CD8-positive, alpha-beta memory T cell (primary cell): ENCODE results near the gene MRPL41. TPM values are rescaled to one million over a fixed set of nuclear protein-coding genes. Genes with fewer than 3 reads are reported as not detected.
"Not testable (repeated sequence)": the region's sequence is repeated elsewhere in the genome, so short reads cannot be mapped to it uniquely, and the experiment has no call there.

Experiments used
- CTCF ChIA-PET: fragments of 350-600 bp; sonication (Branson Sonifier 250); formaldehyde crosslinking; loops from one replicate; lab custom pipeline; 2021; ENCODE audit warnings: antibody characterized with exemption; lab: Charles Lee
- POLR2A ChIA-PET: fragments of 350-600 bp; sonication (Branson Sonifier 250); formaldehyde crosslinking; loops from one replicate; lab custom pipeline; 2021; ENCODE audit warnings: antibody characterized with exemption; lab: Charles Lee
- DNase-seq, 5 donors: peaks; one replicate each; pipeline versions ENCODE4 v3.0.0 to v3.0.0-alpha.2; 2020 to 2022; ENCODE audit warnings: mixed read lengths in 1 of 5
- H3K27ac ChIP-seq: one replicate; pipeline ENCODE4 v1.7.0; 2013; ENCODE audit warnings: low read depth, mild to moderate bottlenecking, low read length, moderate library complexity
- H3K27me3 ChIP-seq: 2 replicates; pipeline ENCODE4 v1.7.0; 2013; ENCODE audit warnings: low read length, mild to moderate bottlenecking; ENCODE audit not compliant: insufficient read depth, poor library complexity, severe bottlenecking
- H3K36me3 ChIP-seq: 2 replicates; pipeline ENCODE4 v1.7.0; 2013; ENCODE audit warnings: mild to moderate bottlenecking, low read length, moderate library complexity; ENCODE audit not compliant: insufficient read depth
- H3K4me1 ChIP-seq: 2 replicates; pipeline ENCODE4 v1.7.0; 2013; ENCODE audit warnings: mild to moderate bottlenecking, low read length, moderate library complexity; ENCODE audit not compliant: insufficient read depth
- H3K4me3 ChIP-seq: 2 replicates; pipeline ENCODE4 v1.7.0; 2013; ENCODE audit warnings: mild to moderate bottlenecking, low read length
- H3K9me3 ChIP-seq: 2 replicates; pipeline ENCODE4 v1.7.0; 2013; ENCODE audit warnings: mild to moderate bottlenecking, low read length
- H3K27ac Mint-ChIP-seq, 8 donors: one replicate each; pipeline ENCODE4 v1.8.0; 2020 to 2021; ENCODE audit warnings: mixed read lengths in 8 of 8, mild to moderate bottlenecking in 6 of 8, inconsistent platforms in 3 of 8, moderate library complexity in 3 of 8
- H3K27me3 Mint-ChIP-seq, 2 donors: one replicate each; pipeline ENCODE4 v1.8.0; 2020 to 2021; ENCODE audit warnings: mixed read lengths in 2 of 2, mild to moderate bottlenecking in 1 of 2, moderate library complexity in 1 of 2
- H3K36me3 Mint-ChIP-seq, 3 donors: one replicate each; pipeline ENCODE4 v1.8.0; 2020 to 2021; ENCODE audit warnings: mixed read lengths in 3 of 3, inconsistent platforms in 1 of 3, mild to moderate bottlenecking in 1 of 3
- H3K4me1 Mint-ChIP-seq, 3 donors: one replicate each; pipeline ENCODE4 v1.8.0; 2020 to 2021; ENCODE audit warnings: mixed read lengths in 3 of 3, inconsistent platforms in 1 of 3, mild to moderate bottlenecking in 1 of 3
- H3K4me3 Mint-ChIP-seq, 7 donors: one replicate each; pipeline ENCODE4 v1.8.0; 2020 to 2021; ENCODE audit warnings: mixed read lengths in 7 of 7, mild to moderate bottlenecking in 6 of 7, moderate library complexity in 4 of 7, inconsistent platforms in 2 of 7
- H3K9me3 Mint-ChIP-seq, 5 donors: one replicate each; pipeline ENCODE4 v1.8.0; 2020 to 2022; ENCODE audit warnings: mixed read lengths in 5 of 5, mild to moderate bottlenecking in 3 of 5, moderate library complexity in 2 of 5, inconsistent platforms in 1 of 5
- polyA plus RNA-seq: library from polyadenylated mRNA; unstranded; fragments of 300-500 nt; fragmentation: Illumina TruSeq; gene quantifications from one replicate; pipeline ENCODE4 v1.2.3, GENCODE V29; 2021
- total RNA-seq, 2 experiments: library from RNA; stranded (reverse); gene quantifications; one replicate each; pipeline ENCODE4 v1.2.3, GENCODE V29; 2021

MRPL41 gene
- total and polyA plus RNA-seq, 3 experiments from 2014 or later: 44.9 to 68.2 (median 65.9) TPM

DNA sequence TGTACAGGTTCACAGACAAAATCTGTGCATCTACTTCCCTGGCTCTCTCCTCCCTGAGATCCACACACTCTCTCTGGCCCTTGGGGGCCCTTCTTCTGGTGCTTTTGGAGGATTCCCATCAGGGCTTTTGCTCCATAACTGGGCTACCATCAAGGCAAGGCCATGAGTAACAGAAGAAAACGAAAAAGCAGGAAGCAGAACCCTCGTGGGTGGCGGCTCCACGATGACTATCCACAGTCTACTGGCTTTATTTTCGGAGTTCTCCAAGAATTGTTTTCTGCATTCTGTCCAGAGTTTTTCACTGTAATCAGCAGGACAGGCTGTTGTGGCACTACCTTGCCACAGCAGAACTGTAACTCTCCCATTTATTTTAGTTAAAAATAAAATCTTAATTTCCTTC, 21.3 kb upstream of the MRPL41 start:
- no peak overlapping the region for H3K4me3 Mint-ChIP-seq
- CTCF ChIA-PET: interaction anchor here (1.1 kb wide), 1 partner anchor 108 kb away, joined by 4 read pairs; the partner anchor contains the start of gene EXD3
- peaks cover 0 to 2% (median 0%) of the 10 kb centered on the region in 3 donors for H3K36me3 Mint-ChIP-seq
- Histone ChIP-seq H3K36me3 (no peaks in the 10 kb centered on the region), H3K9me3 (no peaks in the 10 kb centered on the region), H3K4me3 (no peak overlapping the region), H3K27ac (no peak overlapping the region), H3K27me3 (no peaks in the 10 kb centered on the region), H3K4me1 (peaks cover 7% of the 10 kb centered on the region)
- no peaks in the 10 kb centered on the region for H3K27me3 Mint-ChIP-seq
- DNase-seq: no peak
- POLR2A ChIA-PET: no interaction called here
- H3K9me3 Mint-ChIP-seq: no peaks in the 10 kb centered on the region
- H3K27ac Mint-ChIP-seq: no peak overlapping the region
- H3K4me1 Mint-ChIP-seq: peaks cover 9 to 16% (median 9%) of the 10 kb centered on the region in 3 donors

GRCh38 chr9:137531099-137531765, 20.4 kb upstream of the MRPL41 start:
- Mint-ChIP-seq H3K36me3 (peaks cover 0 to 2% (median 0%) of the 10 kb centered on the region in 3 donors), H3K9me3 (peaks cover 0 to 2% (median 0%) of the 10 kb centered on the region in 5 donors), H3K27ac (no peak overlapping the region), H3K4me3 (no peak overlapping the region), H3K4me1 (peaks cover 12 to 19% (median 12%) of the 10 kb centered on the region in 3 donors), H3K27me3 (no peaks in the 10 kb centered on the region)
- H3K27me3 ChIP-seq: no peaks in the 10 kb centered on the region
- no peak for DNase-seq
- peaks cover 10% of the 10 kb centered on the region for H3K4me1 ChIP-seq
- POLR2A ChIA-PET: no interaction called here
- no peak overlapping the region for H3K4me3 ChIP-seq
- CTCF ChIA-PET: interaction anchor here (1.1 kb wide), 1 partner anchor 109 kb away, joined by 4 read pairs; the partner anchor contains the start of gene EXD3
- H3K36me3 ChIP-seq: no peaks in the 10 kb centered on the region
- H3K9me3 ChIP-seq: no peaks in the 10 kb centered on the region
- H3K27ac ChIP-seq: no peak overlapping the region

- peaks cover 14% of the 10 kb centered on the region for H3K4me1 ChIP-seq
- H3K27ac Mint-ChIP-seq, H3K4me3 Mint-ChIP-seq, CTCF ChIA-PET, H3K36me3 ChIP-seq, H3K36me3 Mint-ChIP-seq, DNase-seq, H3K27ac ChIP-seq, POLR2A ChIA-PET, H3K9me3 ChIP-seq, H3K27me3 Mint-ChIP-seq, H3K9me3 Mint-ChIP-seq, H3K4me3 ChIP-seq, H3K27me3 ChIP-seq: not testable (repeated sequence)
- peaks cover 22 to 30% (median 26%) of the 10 kb centered on the region in 3 donors for H3K4me1 Mint-ChIP-seq
These were observed 18.7 kb upstream of the MRPL41 start for GRCh38 chr9:137532891-137533468.

GRCh38 chr9:137534256-137535119, 17.2 kb upstream of the MRPL41 start:
- H3K27me3 Mint-ChIP-seq: no peaks in the 10 kb centered on the region
- no peaks in the 10 kb centered on the region for H3K36me3 ChIP-seq
- no peak overlapping the region for H3K4me3 Mint-ChIP-seq
- peaks cover 22 to 30% (median 26%) of the 10 kb centered on the region in 3 donors for H3K4me1 Mint-ChIP-seq
- H3K9me3 Mint-ChIP-seq: peaks cover 0 to 5% (median 0%) of the 10 kb centered on the region in 5 donors
- ChIA-PET POLR2A (no interaction called here), CTCF (interaction anchor here (1.0 to 2.4 kb wide), 3 partner anchors 11 to 18 kb away, joined by 3 to 7 read pairs (median 5); partner anchors contain the start of genes MRPL41 and PNPLA7)
- no peak overlapping the region for H3K4me3 ChIP-seq
- no peak overlapping the region for H3K27ac ChIP-seq
- peak overlapping the region in 3 of 8 donors; percentile 3 to 82 (median 61) for H3K27ac Mint-ChIP-seq
- no peaks in the 10 kb centered on the region for H3K27me3 ChIP-seq
- H3K4me1 ChIP-seq: peaks cover 14% of the 10 kb centered on the region
- peak in 2 of 5 donors; percentile 17 to 24 for DNase-seq
- H3K36me3 Mint-ChIP-seq: peaks cover 0 to 2% (median 0%) of the 10 kb centered on the region in 3 donors
- H3K9me3 ChIP-seq: no peaks in the 10 kb centered on the region

DNA sequence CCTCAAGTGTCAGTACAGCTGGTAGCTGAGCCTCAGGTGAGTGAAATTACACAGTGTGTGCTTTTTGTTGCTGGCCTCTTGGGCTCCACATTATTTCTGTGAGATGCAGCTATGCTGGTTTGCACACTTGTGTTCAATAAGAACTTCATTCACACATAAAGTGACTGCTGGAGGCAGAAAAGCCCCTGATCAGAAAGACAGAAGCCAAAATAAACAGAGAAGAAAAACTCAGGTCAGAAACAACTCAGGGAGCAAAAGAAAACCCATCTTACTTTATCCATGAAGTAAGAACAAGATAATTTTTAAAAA, 16.6 kb upstream of the MRPL41 start:
- DNase-seq: no peak
- Mint-ChIP-seq H3K27me3 (no peaks in the 10 kb centered on the region), H3K27ac (peak overlapping the region in 1 of 8 donors; percentile 3), H3K9me3 (peaks cover 0 to 5% (median 0%) of the 10 kb centered on the region in 5 donors), H3K4me3 (no peak overlapping the region), H3K36me3 (peaks cover 0 to 2% (median 0%) of the 10 kb centered on the region in 3 donors), H3K4me1 (peaks cover 22 to 30% (median 26%) of the 10 kb centered on the region in 3 donors)
- Histone ChIP-seq H3K4me1 (peaks cover 14% of the 10 kb centered on the region), H3K27ac (no peak overlapping the region), H3K9me3 (no peaks in the 10 kb centered on the region), H3K36me3 (no peaks in the 10 kb centered on the region), H3K27me3 (no peaks in the 10 kb centered on the region), H3K4me3 (no peak overlapping the region)
- POLR2A ChIA-PET: no interaction called here
- CTCF ChIA-PET: interaction anchor here (1.0 to 2.4 kb wide), 3 partner anchors 10 to 17 kb away, joined by 3 to 7 read pairs (median 5); partner anchors contain the start of genes MRPL41 and PNPLA7

DNA sequence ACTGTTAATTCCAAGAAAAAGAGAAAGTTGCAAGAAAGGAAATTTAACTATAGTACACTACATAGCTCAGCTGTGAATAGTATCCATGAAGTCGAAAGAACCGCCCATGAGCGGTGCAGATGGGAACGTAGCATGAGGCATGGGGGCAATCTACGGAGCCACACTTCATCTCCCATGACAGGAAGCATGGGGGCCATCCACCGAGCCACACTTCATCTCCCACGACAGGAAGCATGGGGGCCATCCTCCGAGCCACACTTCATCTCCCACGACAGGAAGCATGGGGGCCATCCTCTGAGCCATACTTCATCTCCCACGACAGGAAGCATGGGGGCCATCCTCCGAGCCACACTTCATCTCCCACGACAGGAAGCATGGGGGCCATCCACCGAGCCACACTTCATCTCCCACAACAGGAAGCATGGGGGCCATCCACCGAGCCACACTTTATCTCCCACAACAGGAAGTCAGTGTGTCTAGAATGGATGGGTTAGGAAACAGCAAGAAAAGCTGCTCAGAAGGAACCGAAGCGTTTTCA, 15.0 kb upstream of the MRPL41 start:
- H3K9me3 Mint-ChIP-seq, H3K9me3 ChIP-seq, POLR2A ChIA-PET, H3K27me3 Mint-ChIP-seq, H3K36me3 Mint-ChIP-seq, H3K27me3 ChIP-seq, H3K36me3 ChIP-seq, H3K4me3 Mint-ChIP-seq, H3K27ac ChIP-seq, H3K4me3 ChIP-seq: not testable (repeated sequence)
- peak overlapping the region in 4 of 8 donors; percentile 40 to 93 (median 54) for H3K27ac Mint-ChIP-seq
- peaks cover 22 to 26% (median 23%) of the 10 kb centered on the region in 3 donors for H3K4me1 Mint-ChIP-seq
- peaks cover 14% of the 10 kb centered on the region for H3K4me1 ChIP-seq
- peak in 1 of 5 donors; percentile 35 for DNase-seq
- CTCF ChIA-PET: interaction anchor here (1.5 to 2.4 kb wide), 3 partner anchors 9 to 15 kb away, joined by 4 to 7 read pairs (median 5); partner anchors contain the start of genes MRPL41 and PNPLA7

- no peaks in the 10 kb centered on the region for H3K9me3 ChIP-seq
- H3K4me1 Mint-ChIP-seq: peaks cover 22 to 26% (median 23%) of the 10 kb centered on the region in 3 donors
- peak overlapping the region in 1 of 8 donors; percentile 71 for H3K27ac Mint-ChIP-seq
- DNase-seq: peak in 1 of 5 donors; percentile 30
- ChIA-PET POLR2A (no interaction called here), CTCF (interaction anchor here (1.5 kb wide), 1 partner anchor 8 kb away, joined by 4 read pairs; no protein-coding TSS in a partner anchor)
- no peaks in the 10 kb centered on the region for H3K27me3 Mint-ChIP-seq
- no peak overlapping the region for H3K4me3 ChIP-seq
- H3K9me3 Mint-ChIP-seq: peaks cover 0 to 5% (median 0%) of the 10 kb centered on the region in 5 donors
- no peak overlapping the region for H3K4me3 Mint-ChIP-seq
- H3K36me3 Mint-ChIP-seq: no peaks in the 10 kb centered on the region
- H3K27me3 ChIP-seq: no peaks in the 10 kb centered on the region
- H3K27ac ChIP-seq: no peak overlapping the region
- no peaks in the 10 kb centered on the region for H3K36me3 ChIP-seq
- H3K4me1 ChIP-seq: peaks cover 14% of the 10 kb centered on the region
These were observed 13.6 kb upstream of the MRPL41 start for GRCh38 chr9:137538058-137538457.
